Measurements from ENCODE around the gene UGT1A9.
"Not testable (repeated sequence)": the region's sequence is repeated elsewhere in the genome, so short reads cannot be mapped to it uniquely, and the experiment has no call there.

UGT1A9 gene

GRCh38 chr2:233671290-233672161 lies at the start of gene UGT1A9:
TSS of gene UGT1A9 (plus strand) at chr2:233671898. CDS start at chr2:233671935, 37 bp downstream.
- DNase-seq: no peak

GRCh38 chr2:233627331-233628025 lies 44.2 kb upstream of the UGT1A9 start:
- DNase-seq: no peak

GRCh38 chr2:233636306-233636705 lies 35.4 kb upstream of the UGT1A9 start, which contains the start of gene UGT1A10:
TSS of gene UGT1A10 (plus strand) at chr2:233636448. CDS start at chr2:233636523, 75 bp downstream.
- not testable (repeated sequence) for DNase-seq

GRCh38 chr2:233638836-233639235 lies 32.9 kb upstream of the UGT1A9 start:
- no peak for DNase-seq

GRCh38 chr2:233639860-233640259 lies 31.8 kb upstream of the UGT1A9 start:
- DNase-seq: no peak

GRCh38 chr2:233643128-233643527 lies 28.6 kb upstream of the UGT1A9 start:
- no peak for DNase-seq

GRCh38 chr2:233646033-233646432 lies 25.7 kb upstream of the UGT1A9 start:
- DNase-seq: not testable (repeated sequence)

- no peak for DNase-seq
These were observed 20.7 kb upstream of the UGT1A9 start for GRCh38 chr2:233650981-233651380.

- DNase-seq: no peak
These were observed 20.3 kb upstream of the UGT1A9 start for GRCh38 chr2:233651430-233651829.

- no peak for DNase-seq
These were observed 17.2 kb upstream of the UGT1A9 start for GRCh38 chr2:233654501-233654900.

- DNase-seq: no peak
These were observed 16.7 kb upstream of the UGT1A9 start for GRCh38 chr2:233655043-233655442.

- not testable (repeated sequence) for DNase-seq
These were observed 15.8 kb upstream of the UGT1A9 start for GRCh38 chr2:233655943-233656342.

- DNase-seq: no peak
These were observed 15.3 kb upstream of the UGT1A9 start for GRCh38 chr2:233656443-233656842.

- DNase-seq: no peak
These were observed 13.1 kb upstream of the UGT1A9 start for GRCh38 chr2:233658610-233659009.

GRCh38 chr2:233663911-233664310 lies 7.8 kb upstream of the UGT1A9 start:
- no peak for DNase-seq

GRCh38 chr2:233668605-233669260 lies 3.0 kb upstream of the UGT1A9 start:
- DNase-seq: no peak

GRCh38 chr2:233672886-233673285 lies 1.2 kb downstream of the UGT1A9 start:
- no peak for DNase-seq

GRCh38 chr2:233673896-233674295 lies 2.2 kb downstream of the UGT1A9 start:
- DNase-seq: no peak

GRCh38 chr2:233674314-233674713 lies 2.6 kb downstream of the UGT1A9 start:
- DNase-seq: no peak

- no peak for DNase-seq
These were observed 3.3 kb downstream of the UGT1A9 start for GRCh38 chr2:233674995-233675394.

- DNase-seq: no peak
These were observed 4.3 kb downstream of the UGT1A9 start for GRCh38 chr2:233676046-233676445.

GRCh38 chr2:233679196-233679595 lies 7.5 kb downstream of the UGT1A9 start:
- DNase-seq: no peak

- peak; percentile 3 to 9 for DNase-seq
These were observed 8.8 kb downstream of the UGT1A9 start for GRCh38 chr2:233680361-233681045.
